GM12878 (cell line): Measurements from ENCODE around the gene FUBP1. TPM values are rescaled to one million over a fixed set of nuclear protein-coding genes. Genes with fewer than 3 reads are reported as not detected.

ENCODE experiments used
- ATF7 ChIP-seq: fragments of 450-650 bp; IDR thresholded peaks from 2 replicates; pipeline ENCODE4 v1.6.1; 2016; ENCODE audit warnings: low read depth, mild to moderate bottlenecking
- BCLAF1 ChIP-seq: fragments of 450-650 bp; IDR thresholded peaks from 2 replicates; pipeline ENCODE4 v1.6.1; 2017; ENCODE audit warnings: antibody characterized with exemption, mild to moderate bottlenecking, moderate library complexity
- CBFB ChIP-seq: IDR thresholded peaks from 2 replicates; pipeline ENCODE4 v1.6.1; 2016; ENCODE audit warnings: antibody characterized with exemption, low read depth
- CEBPB ChIP-seq, 2 experiments: fragments of 150-350 bp in 1 of 2; IDR thresholded peaks; 2 replicates each; pipeline ENCODE4 v1.6.1; 2012 to 2014; ENCODE audit warnings: low read depth in 2 of 2, low read length in 2 of 2, borderline replicate concordance in 1 of 2, inconsistent platforms in 1 of 2
- CHD1 ChIP-seq: IDR thresholded peaks from 2 replicates; pipeline ENCODE4 v1.6.1; 2012; ENCODE audit warnings: low read depth, low read length, improper control_type of control experiment
- ESRRA ChIP-seq: IDR thresholded peaks from 2 replicates; pipeline ENCODE4 v1.6.1; 2012; ENCODE audit warnings: mild to moderate bottlenecking, low read length, improper control_type of control experiment
- HDAC6 ChIP-seq: fragments of 200-600 bp; sonication (generic); IDR thresholded peaks from one replicate; pipeline ENCODE4 v1.8.0; 2017; ENCODE audit warnings: antibody characterized with exemption; ENCODE audit not compliant: unreplicated experiment
- IKZF1 ChIP-seq: fragments of 450-650 bp; conservative IDR thresholded peaks from 2 replicates; pipeline ENCODE4 v1.6.1; 2017; ENCODE audit warnings: antibody characterized with exemption, mild to moderate bottlenecking
- MTA2 ChIP-seq: fragments of 450-650 bp; IDR thresholded peaks from 2 replicates; pipeline ENCODE4 v1.6.1; 2016; ENCODE audit warnings: low read depth, mild to moderate bottlenecking, moderate library complexity
- MTA3 ChIP-seq: IDR thresholded peaks from 2 replicates; pipeline ENCODE4 v1.6.1; 2012; ENCODE audit warnings: low read length, inconsistent platforms, borderline replicate concordance
- NFXL1 ChIP-seq: fragments of 450-650 bp; IDR thresholded peaks from 2 replicates; pipeline ENCODE4 v1.6.1; 2017; ENCODE audit warnings: antibody characterized with exemption, mild to moderate bottlenecking, borderline replicate concordance
- NR2F1 ChIP-seq: fragments of 450-650 bp; conservative IDR thresholded peaks from 2 replicates; pipeline ENCODE4 v1.6.1; 2017; ENCODE audit warnings: mild to moderate bottlenecking
- POU2F2 ChIP-seq: IDR thresholded peaks from 3 replicates; pipeline ENCODE4 v1.6.1; 2011; ENCODE audit warnings: low read depth, mild to moderate bottlenecking, low read length, borderline replicate concordance
- RCOR1 ChIP-seq: conservative IDR thresholded peaks from 2 replicates; pipeline ENCODE4 v1.6.1; 2012; ENCODE audit warnings: low read depth, low read length, improper control_type of control experiment
- TAF1 ChIP-seq: IDR thresholded peaks from 2 replicates; pipeline ENCODE4 v1.6.1; 2011; ENCODE audit warnings: mild to moderate bottlenecking, low read depth, low read length, borderline replicate concordance
- TARDBP ChIP-seq: IDR thresholded peaks from 2 replicates; pipeline ENCODE4 v1.6.1; 2016; ENCODE audit warnings: borderline replicate concordance
- TCF7 ChIP-seq: IDR thresholded peaks from 2 replicates; pipeline ENCODE4 v1.6.1; 2014; ENCODE audit warnings: antibody characterized with exemption, borderline replicate concordance
- YY1 ChIP-seq: IDR thresholded peaks from 2 replicates; pipeline ENCODE4 v1.6.1; 2011; ENCODE audit warnings: low read depth, mild to moderate bottlenecking, low read length
- polyA plus RNA-seq, 11 experiments: library from polyadenylated mRNA; depleted of rRNA in 4 of 11; unstranded in 6 of 11; stranded (reverse) in 5 of 11; fragments of >200 nt; fragmentation: Nextera tagmentation in 4 of 11; fragmentation: Illumina TruSeq in 1 of 11; extraction: Ambion mirVana in 4 of 11; extraction: Trizol in 1 of 11; gene quantifications; 1 replicate in 1 of 11; 2 replicates in 10 of 11; pipeline versions ENCODE4 v1.2.1 to v1.2.3, GENCODE V29; 2011 to 2016; ENCODE audit warnings: inconsistent platforms in 2 of 11, missing spikeins in 2 of 11, low read depth in 1 of 11
- total RNA-seq, 4 experiments: library from RNA; depleted of rRNA in 3 of 4; stranded (reverse); fragments of >200 nt in 3 of 4; fragmentation: Illumina TruSeq in 1 of 4; extraction: Trizol in 1 of 4; gene quantifications; 2 replicates each; pipeline versions ENCODE4 v1.2.1 to v1.2.3, GENCODE V29; 2013 to 2021
- TF ChIP-seq, protein P1 (sequence below): fragments of 450-650 bp; formaldehyde crosslinking; IDR thresholded peaks from 2 replicates; pipeline ENCODE4 v1.5.0; 2022; ENCODE audit warnings: mild to moderate bottlenecking, missing genetic modification characterization
- TF ChIP-seq, protein P2 (sequence below): fragments of 450-650 bp; IDR thresholded peaks from 2 replicates; pipeline ENCODE4 v1.6.1; 2017; ENCODE audit warnings: mild to moderate bottlenecking, low read depth, inconsistent platforms; ENCODE audit not compliant: poor library complexity, severe bottlenecking

FUBP1 gene
- total and polyA plus RNA-seq, 10 of the 15 experiments (the other 5 are each of a cell fraction or from before 2014, with no cell fraction given): 110 to 343 (median 191) TPM

- no peak; the same call in 1 of the 2 replicates for TF ChIP-seq ATF7
- no peak for TF ChIP-seq NFXL1
- peak; percentile 100 for TF ChIP-seq CBFB
- peak; percentile 75; the same call in 1 of the 2 replicates for TF ChIP-seq TARDBP
- TF ChIP-seq NR2F1: no peak
- TF ChIP-seq, protein P1, sequence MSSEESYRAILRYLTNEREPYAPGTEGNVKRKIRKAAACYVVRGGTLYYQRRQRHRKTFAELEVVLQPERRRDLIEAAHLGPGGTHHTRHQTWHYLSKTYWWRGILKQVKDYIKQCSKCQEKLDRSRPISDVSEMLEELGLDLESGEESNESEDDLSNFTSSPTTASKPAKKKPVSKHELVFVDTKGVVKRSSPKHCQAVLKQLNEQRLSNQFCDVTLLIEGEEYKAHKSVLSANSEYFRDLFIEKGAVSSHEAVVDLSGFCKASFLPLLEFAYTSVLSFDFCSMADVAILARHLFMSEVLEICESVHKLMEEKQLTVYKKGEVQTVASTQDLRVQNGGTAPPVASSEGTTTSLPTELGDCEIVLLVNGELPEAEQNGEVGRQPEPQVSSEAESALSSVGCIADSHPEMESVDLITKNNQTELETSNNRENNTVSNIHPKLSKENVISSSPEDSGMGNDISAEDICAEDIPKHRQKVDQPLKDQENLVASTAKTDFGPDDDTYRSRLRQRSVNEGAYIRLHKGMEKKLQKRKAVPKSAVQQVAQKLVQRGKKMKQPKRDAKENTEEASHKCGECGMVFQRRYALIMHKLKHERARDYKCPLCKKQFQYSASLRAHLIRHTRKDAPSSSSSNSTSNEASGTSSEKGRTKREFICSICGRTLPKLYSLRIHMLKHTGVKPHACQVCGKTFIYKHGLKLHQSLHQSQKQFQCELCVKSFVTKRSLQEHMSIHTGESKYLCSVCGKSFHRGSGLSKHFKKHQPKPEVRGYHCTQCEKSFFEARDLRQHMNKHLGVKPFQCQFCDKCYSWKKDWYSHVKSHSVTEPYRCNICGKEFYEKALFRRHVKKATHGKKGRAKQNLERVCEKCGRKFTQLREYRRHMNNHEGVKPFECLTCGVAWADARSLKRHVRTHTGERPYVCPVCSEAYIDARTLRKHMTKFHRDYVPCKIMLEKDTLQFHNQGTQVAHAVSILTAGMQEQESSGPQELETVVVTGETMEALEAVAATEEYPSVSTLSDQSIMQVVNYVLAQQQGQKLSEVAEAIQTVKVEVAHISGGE: peak; percentile 81
- TF ChIP-seq, protein P2, sequence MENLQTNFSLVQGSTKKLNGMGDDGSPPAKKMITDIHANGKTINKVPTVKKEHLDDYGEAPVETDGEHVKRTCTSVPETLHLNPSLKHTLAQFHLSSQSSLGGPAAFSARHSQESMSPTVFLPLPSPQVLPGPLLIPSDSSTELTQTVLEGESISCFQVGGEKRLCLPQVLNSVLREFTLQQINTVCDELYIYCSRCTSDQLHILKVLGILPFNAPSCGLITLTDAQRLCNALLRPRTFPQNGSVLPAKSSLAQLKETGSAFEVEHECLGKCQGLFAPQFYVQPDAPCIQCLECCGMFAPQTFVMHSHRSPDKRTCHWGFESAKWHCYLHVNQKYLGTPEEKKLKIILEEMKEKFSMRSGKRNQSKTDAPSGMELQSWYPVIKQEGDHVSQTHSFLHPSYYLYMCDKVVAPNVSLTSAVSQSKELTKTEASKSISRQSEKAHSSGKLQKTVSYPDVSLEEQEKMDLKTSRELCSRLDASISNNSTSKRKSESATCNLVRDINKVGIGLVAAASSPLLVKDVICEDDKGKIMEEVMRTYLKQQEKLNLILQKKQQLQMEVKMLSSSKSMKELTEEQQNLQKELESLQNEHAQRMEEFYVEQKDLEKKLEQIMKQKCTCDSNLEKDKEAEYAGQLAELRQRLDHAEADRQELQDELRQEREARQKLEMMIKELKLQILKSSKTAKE: no peak
- TF ChIP-seq ESRRA: no peak
- no peak for TF ChIP-seq HDAC6
- TF ChIP-seq CEBPB (IDR thresholded peaks at IDR 0.05; ENCODE audit: borderline replicate concordance in 1 of 2, low read depth in 2 of 2, low read length in 2 of 2): peak in 1 of 2 experiments; percentile 98; a peak in 1 of 4 replicates
- peak; percentile 96 for TF ChIP-seq POU2F2
- no peak for TF ChIP-seq RCOR1
- peak; percentile 67 for TF ChIP-seq IKZF1
- peak; percentile 80; the same call in 1 of the 2 replicates for TF ChIP-seq TCF7
- TF ChIP-seq CHD1: no peak
- peak; percentile 35; the same call in 1 of the 2 replicates for TF ChIP-seq YY1
- TF ChIP-seq MTA2: peak; percentile 49
- peak; percentile 74; the same call in 1 of the 2 replicates for TF ChIP-seq BCLAF1
- no peak for TF ChIP-seq TAF1
- TF ChIP-seq MTA3: peak; percentile 100
Measured at GRCh38 chr1:78003882-78004718, 25.2 kb upstream of the FUBP1 start (continued).
